ENCODE data around the gene BARD1.
A peak's percentile ranks its signal among the peaks of the same experiment; 100 is the strongest.

The BARD1 gene

GRCh38 chr2:214737188-214737587, 72.3 kb downstream of the BARD1 start:
- H3K27me3 ChIP-seq (ENCODE audit: control insufficient read depth in 1 of 2, insufficient read depth in 1 of 2, low read length in 2 of 2) = no peaks in the 10 kb centered on the region
- H3K36me3 ChIP-seq (ENCODE audit: control insufficient read depth in 1 of 2, insufficient read depth in 2 of 2, low read depth in 1 of 2, low read length in 2 of 2) = no peaks in the 10 kb centered on the region

GRCh38 chr2:214730800-214731407, 78.6 kb downstream of the BARD1 start:
- Histone ChIP-seq H3K18ac (ENCODE audit: low read depth in 1 of 2, low read length in 2 of 2) (no peak overlapping the region), H3K14ac (ENCODE audit: low read length in 2 of 2) (no peak overlapping the region), H2AFZ (ENCODE audit: low read depth, low read length) (no peak overlapping the region), H3K4me2 (ENCODE audit: low read length, poor library complexity, severe bottlenecking) (peak overlapping the region; percentile 58), H3K36me3 (ENCODE audit: control insufficient read depth in 1 of 2, insufficient read depth in 2 of 2, low read depth in 1 of 2, low read length in 2 of 2) (peaks cover 0 to 27% of the 10 kb centered on the region in 2 experiments), H3K4me3 (ENCODE audit: insufficient read depth in 1 of 2, low read depth in 1 of 2, low read length in 2 of 2) (no peak overlapping the region), H3K79me1 (replicated peaks; ENCODE audit: low read length, poor library complexity, severe bottlenecking) (peaks cover 4% of the 10 kb centered on the region), H2BK120ac (ENCODE audit: low read depth, low read length) (no peak overlapping the region), H3K27ac (ENCODE audit: low read length, poor library complexity, severe bottlenecking) (peak overlapping the region; percentile 66), H3K23ac (ENCODE audit: low read length in 2 of 2) (no peak overlapping the region), H3K9me3 (ENCODE audit: control insufficient read depth, low read length) (no peaks in the 10 kb centered on the region), H3K4ac (ENCODE audit: low read depth in 1 of 2, low read length in 2 of 2) (no peak overlapping the region), H2BK12ac (ENCODE audit: low read length in 2 of 2) (no peak overlapping the region), H2BK15ac (ENCODE audit: low read depth, poor library complexity, severe bottlenecking) (no peak overlapping the region), H3K4me1 (ENCODE audit: control insufficient read depth, insufficient read depth, low read depth, low read length) (no peaks in the 10 kb centered on the region), H2BK5ac (ENCODE audit: low read depth, low read length, poor library complexity, severe bottlenecking) (peak overlapping the region; percentile 22), H3K27me3 (ENCODE audit: control insufficient read depth in 1 of 2, insufficient read depth in 1 of 2, low read length in 2 of 2) (no peaks in the 10 kb centered on the region), H4K91ac (ENCODE audit: low read length) (no peak overlapping the region), H3K9ac (ENCODE audit: low read length) (no peak overlapping the region), H2AK5ac (ENCODE audit: low read length, severe bottlenecking) (no peak overlapping the region), H4K8ac (ENCODE audit: low read length) (no peak overlapping the region)
- no peak for DNase-seq
- 97% methylated on average over 3 of the region's 3 CpGs for WGBS

More at GRCh38 chr2:214737188-214737587, 72.3 kb downstream of the BARD1 start:
- Histone ChIP-seq H2AFZ (ENCODE audit: low read depth, low read length) (no peak overlapping the region), H3K27ac (ENCODE audit: low read length, poor library complexity, severe bottlenecking) (no peak overlapping the region), H3K23ac (ENCODE audit: low read length in 2 of 2) (no peak overlapping the region), H3K4me2 (ENCODE audit: low read length, poor library complexity, severe bottlenecking) (no peak overlapping the region), H3K4ac (ENCODE audit: low read depth in 1 of 2, low read length in 2 of 2) (no peak overlapping the region), H2BK5ac (ENCODE audit: low read depth, low read length, poor library complexity, severe bottlenecking) (no peak overlapping the region), H3K14ac (ENCODE audit: low read length in 2 of 2) (no peak overlapping the region), H3K9me3 (ENCODE audit: control insufficient read depth, low read length) (no peaks in the 10 kb centered on the region), H2AK5ac (ENCODE audit: low read length, severe bottlenecking) (no peak overlapping the region), H2BK12ac (ENCODE audit: low read length in 2 of 2) (no peak overlapping the region), H2BK15ac (ENCODE audit: low read depth, poor library complexity, severe bottlenecking) (no peak overlapping the region), H4K91ac (ENCODE audit: low read length) (no peak overlapping the region), H2BK120ac (ENCODE audit: low read depth, low read length) (no peak overlapping the region), H4K8ac (ENCODE audit: low read length) (no peak overlapping the region), H3K4me1 (ENCODE audit: control insufficient read depth, insufficient read depth, low read depth, low read length) (no peaks in the 10 kb centered on the region), H3K18ac (ENCODE audit: low read depth in 1 of 2, low read length in 2 of 2) (no peak overlapping the region), H3K4me3 (ENCODE audit: insufficient read depth in 1 of 2, low read depth in 1 of 2, low read length in 2 of 2) (no peak overlapping the region), H3K79me1 (replicated peaks; ENCODE audit: low read length, poor library complexity, severe bottlenecking) (no peaks in the 10 kb centered on the region), H3K9ac (ENCODE audit: low read length) (no peak overlapping the region)
- WGBS = 100% methylated on average over 1 of the region's 3 CpGs
- no peak for DNase-seq

- H3K4me1 ChIP-seq (ENCODE audit: control insufficient read depth, insufficient read depth, low read depth, low read length) = no peaks in the 10 kb centered on the region
- no peak overlapping the region for H3K4me3 ChIP-seq (ENCODE audit: insufficient read depth in 1 of 2, low read depth in 1 of 2, low read length in 2 of 2)
- no peak overlapping the region for H3K14ac ChIP-seq (ENCODE audit: low read length in 2 of 2)
- H4K8ac ChIP-seq (ENCODE audit: low read length) = no peak overlapping the region
- H4K91ac ChIP-seq (ENCODE audit: low read length) = no peak overlapping the region
- H3K4ac ChIP-seq (ENCODE audit: low read depth in 1 of 2, low read length in 2 of 2) = no peak overlapping the region
- no peak overlapping the region for H2BK12ac ChIP-seq (ENCODE audit: low read length in 2 of 2)
- no peak overlapping the region for H2BK120ac ChIP-seq (ENCODE audit: low read depth, low read length)
- no peak overlapping the region for H2BK15ac ChIP-seq (ENCODE audit: low read depth, poor library complexity, severe bottlenecking)
- H3K23ac ChIP-seq (ENCODE audit: low read length in 2 of 2) = no peak overlapping the region
- peaks cover 0 to 27% of the 10 kb centered on the region in 2 experiments for H3K36me3 ChIP-seq (ENCODE audit: control insufficient read depth in 1 of 2, insufficient read depth in 2 of 2, low read depth in 1 of 2, low read length in 2 of 2)
- no peak overlapping the region for H3K9ac ChIP-seq (ENCODE audit: low read length)
- no peak for DNase-seq
- no peak overlapping the region for H3K18ac ChIP-seq (ENCODE audit: low read depth in 1 of 2, low read length in 2 of 2)
- 79% methylated on average over 2 of the region's 3 CpGs for WGBS
- peak overlapping the region; percentile 53 for H3K27ac ChIP-seq (ENCODE audit: low read length, poor library complexity, severe bottlenecking)
- H2AFZ ChIP-seq (ENCODE audit: low read depth, low read length) = no peak overlapping the region
- H2AK5ac ChIP-seq (ENCODE audit: low read length, severe bottlenecking) = no peak overlapping the region
- H3K9me3 ChIP-seq (ENCODE audit: control insufficient read depth, low read length) = no peaks in the 10 kb centered on the region
- H3K4me2 ChIP-seq (ENCODE audit: low read length, poor library complexity, severe bottlenecking) = no peak overlapping the region
- H3K27me3 ChIP-seq (ENCODE audit: control insufficient read depth in 1 of 2, insufficient read depth in 1 of 2, low read length in 2 of 2) = no peaks in the 10 kb centered on the region
- peaks cover 4% of the 10 kb centered on the region for H3K79me1 ChIP-seq (replicated peaks; ENCODE audit: low read length, poor library complexity, severe bottlenecking)
- H2BK5ac ChIP-seq (ENCODE audit: low read depth, low read length, poor library complexity, severe bottlenecking) = no peak overlapping the region
Observed at GRCh38 chr2:214730248-214730647, 79.2 kb downstream of the BARD1 start.

GRCh38 chr2:214724741-214725140, 84.7 kb downstream of the BARD1 start:
- H2AK5ac ChIP-seq (ENCODE audit: low read length, severe bottlenecking) = no peak overlapping the region
- no peak overlapping the region for H2BK120ac ChIP-seq (ENCODE audit: low read depth, low read length)
- WGBS = 100% methylated on average over 1 of the region's 1 CpG

More at GRCh38 chr2:214724741-214725140, 84.7 kb downstream of the BARD1 start:
- no peak overlapping the region for H3K4me3 ChIP-seq (ENCODE audit: insufficient read depth in 1 of 2, low read depth in 1 of 2, low read length in 2 of 2)
- no peak overlapping the region for H3K23ac ChIP-seq (ENCODE audit: low read length in 2 of 2)
- no peak overlapping the region for H2BK12ac ChIP-seq (ENCODE audit: low read length in 2 of 2)
- no peak overlapping the region for H3K9ac ChIP-seq (ENCODE audit: low read length)
- H3K4me1 ChIP-seq (ENCODE audit: control insufficient read depth, insufficient read depth, low read depth, low read length) = no peaks in the 10 kb centered on the region
- H3K18ac ChIP-seq (ENCODE audit: low read depth in 1 of 2, low read length in 2 of 2) = no peak overlapping the region
- no peak overlapping the region for H2BK15ac ChIP-seq (ENCODE audit: low read depth, poor library complexity, severe bottlenecking)
- no peak overlapping the region for H3K27ac ChIP-seq (ENCODE audit: low read length, poor library complexity, severe bottlenecking)
- no peaks in the 10 kb centered on the region for H3K27me3 ChIP-seq (ENCODE audit: control insufficient read depth in 1 of 2, insufficient read depth in 1 of 2, low read length in 2 of 2)
- no peak overlapping the region for H3K4ac ChIP-seq (ENCODE audit: low read depth in 1 of 2, low read length in 2 of 2)
- no peak overlapping the region for H2AFZ ChIP-seq (ENCODE audit: low read depth, low read length)
- H3K36me3 ChIP-seq (ENCODE audit: control insufficient read depth in 1 of 2, insufficient read depth in 2 of 2, low read depth in 1 of 2, low read length in 2 of 2) = peaks cover 0 to 23% of the 10 kb centered on the region in 2 experiments
- no peak overlapping the region for H2BK5ac ChIP-seq (ENCODE audit: low read depth, low read length, poor library complexity, severe bottlenecking)
- peaks cover 3% of the 10 kb centered on the region for H3K79me1 ChIP-seq (replicated peaks; ENCODE audit: low read length, poor library complexity, severe bottlenecking)
- H3K14ac ChIP-seq (ENCODE audit: low read length in 2 of 2) = no peak overlapping the region
- H4K91ac ChIP-seq (ENCODE audit: low read length) = no peak overlapping the region
- no peak overlapping the region for H3K4me2 ChIP-seq (ENCODE audit: low read length, poor library complexity, severe bottlenecking)
- no peak overlapping the region for H4K8ac ChIP-seq (ENCODE audit: low read length)
- no peak for DNase-seq
- H3K9me3 ChIP-seq (ENCODE audit: control insufficient read depth, low read length) = no peaks in the 10 kb centered on the region

Data from mesenchymal stem cell (in vitro differentiated cells and primary cell).